Activated naive CD4-positive, alpha-beta T cell treated with anti-CD3 and anti-CD28 coated beads, Interleukin-2, amount 10 ng/mL, durations not matched to agents 7 days and 5 days (primary cell): ENCODE measurements around the gene RABL6.
"Not testable (repeated sequence)": the region's sequence is repeated elsewhere in the genome, so short reads cannot be mapped to it uniquely, and the experiment has no call there.

ENCODE experiments used
- CTCF ChIA-PET: fragments of 350-600 bp; sonication (Branson Sonifier 250); formaldehyde crosslinking; loops from one replicate; lab custom pipeline; 2021; ENCODE audit warnings: antibody characterized with exemption; lab: Charles Lee
- DNase-seq: peaks from one replicate; pipeline ENCODE4 v3.0.0-alpha.2; 2020
- H3K27ac Mint-ChIP-seq: one replicate; pipeline ENCODE4 v1.8.0; 2021; ENCODE audit warnings: mild to moderate bottlenecking, moderate library complexity, mixed read lengths
- H3K27me3 Mint-ChIP-seq: one replicate; pipeline ENCODE4 v1.8.0; 2021; ENCODE audit warnings: mild to moderate bottlenecking, mixed read lengths
- H3K36me3 Mint-ChIP-seq: one replicate; pipeline ENCODE4 v1.8.0; 2021; ENCODE audit warnings: mixed read lengths
- H3K4me1 Mint-ChIP-seq: one replicate; pipeline ENCODE4 v1.8.0; 2021; ENCODE audit warnings: mixed read lengths
- H3K4me3 Mint-ChIP-seq: one replicate; pipeline ENCODE4 v1.8.0; 2021; ENCODE audit warnings: mild to moderate bottlenecking, moderate library complexity, mixed read lengths
- H3K9me3 Mint-ChIP-seq: one replicate; pipeline ENCODE4 v1.8.0; 2021; ENCODE audit warnings: mixed read lengths

RABL6 gene

DNA sequence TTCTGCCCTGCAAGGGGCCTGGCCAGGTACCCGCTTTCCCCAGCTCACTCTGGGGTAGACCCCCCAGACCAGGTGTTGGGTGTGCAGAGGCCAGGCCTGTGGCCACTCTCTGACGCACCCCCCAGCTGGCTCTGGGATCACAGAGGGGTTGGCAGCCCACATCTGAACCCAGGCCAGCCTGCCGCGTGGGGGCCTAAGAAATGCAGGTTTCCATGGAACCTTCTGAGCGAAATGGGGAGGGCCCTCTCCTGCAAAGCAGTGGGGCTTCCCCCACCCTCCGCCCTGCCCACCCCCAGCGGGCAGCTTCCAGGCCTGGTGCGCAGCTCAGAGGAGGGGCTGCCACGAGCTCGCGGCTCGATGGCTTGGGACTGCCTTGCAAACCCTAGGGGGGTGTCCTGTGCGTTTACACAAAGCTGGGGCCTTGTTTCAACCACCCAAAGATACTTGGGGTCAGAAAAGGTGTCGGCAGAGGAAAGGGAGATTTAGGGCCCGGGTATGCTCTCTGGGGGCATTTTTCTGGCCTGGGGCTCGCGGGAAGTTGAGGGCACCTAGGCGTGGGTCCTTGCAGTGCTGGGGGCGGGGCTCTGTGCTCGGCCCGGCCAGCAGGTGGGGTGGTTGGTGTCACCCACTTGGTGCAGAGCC is 35.5 kb downstream of the RABL6 start:
- not testable (repeated sequence) for H3K36me3 Mint-ChIP-seq, DNase-seq, H3K27ac Mint-ChIP-seq, H3K9me3 Mint-ChIP-seq
- CTCF ChIA-PET, result interaction anchor here (0.9 to 2.4 kb wide), 15 partner anchors 8 to 225 kb away, joined by 3 to 15 read pairs (median 6); no protein-coding TSS in a partner anchor
- peak overlapping the region; percentile 54 for H3K4me3 Mint-ChIP-seq
- peaks cover 52% of the 10 kb centered on the region for H3K27me3 Mint-ChIP-seq
- peaks cover 27% of the 10 kb centered on the region for H3K4me1 Mint-ChIP-seq

DNA sequence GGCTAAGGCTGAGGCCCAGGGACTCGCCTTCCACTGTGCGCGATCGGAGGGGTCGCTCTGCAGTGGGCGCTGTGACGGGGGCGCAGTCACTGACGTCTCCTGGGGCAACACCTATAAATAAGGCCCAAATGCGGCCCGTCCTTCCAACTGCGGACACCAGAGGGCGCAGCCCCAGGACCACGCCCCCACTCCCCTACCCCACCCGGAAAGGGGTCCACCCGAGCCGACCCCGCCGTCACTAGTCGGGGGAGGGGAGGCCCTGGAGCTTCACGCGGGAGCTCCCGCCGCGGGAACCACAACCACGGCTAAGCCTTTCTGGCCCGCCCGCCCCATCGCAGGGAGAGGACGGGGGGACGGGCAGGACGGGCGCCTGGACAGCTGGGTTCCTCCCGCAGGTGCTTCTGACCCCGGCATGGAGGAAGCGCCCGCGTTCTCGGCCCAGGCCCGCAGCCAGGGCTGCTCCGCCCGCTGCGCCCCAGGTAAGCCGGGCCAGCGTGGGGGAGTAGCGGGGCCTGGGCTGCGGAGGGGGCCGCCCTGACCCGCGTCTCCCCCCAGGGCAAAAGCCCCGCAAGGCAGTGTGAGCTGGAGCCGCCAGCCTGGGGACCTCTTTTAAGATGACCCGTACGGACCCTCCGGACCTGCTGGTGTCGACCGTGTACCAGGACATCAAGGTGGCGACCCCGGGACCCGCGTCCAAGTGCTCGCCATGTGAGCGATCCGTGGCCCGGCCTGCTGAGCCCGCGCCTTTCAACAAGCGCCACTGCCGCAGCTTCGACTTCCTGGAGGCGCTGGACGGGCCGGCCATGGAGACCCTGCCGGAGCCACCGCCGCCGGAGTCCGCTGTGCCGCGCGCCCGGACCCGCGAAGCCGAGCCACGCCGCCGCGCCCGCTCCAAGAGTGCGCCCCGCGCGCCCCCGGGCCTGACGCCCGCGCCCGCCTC is 36.3 kb downstream of the RABL6 start:
- DNase-seq, result peak; percentile 73
- H3K36me3 Mint-ChIP-seq, H3K27ac Mint-ChIP-seq, H3K9me3 Mint-ChIP-seq: not testable (repeated sequence)
- Mint-ChIP-seq H3K4me3 (peak overlapping the region; percentile 54), H3K27me3 (peaks cover 59% of the 10 kb centered on the region), H3K4me1 (peaks cover 28% of the 10 kb centered on the region)
- CTCF ChIA-PET, result interaction anchor here (1.0 to 2.3 kb wide), 3 partner anchors 38 to 191 kb away, joined by 3 to 13 read pairs (median 6); no protein-coding TSS in a partner anchor

DNA sequence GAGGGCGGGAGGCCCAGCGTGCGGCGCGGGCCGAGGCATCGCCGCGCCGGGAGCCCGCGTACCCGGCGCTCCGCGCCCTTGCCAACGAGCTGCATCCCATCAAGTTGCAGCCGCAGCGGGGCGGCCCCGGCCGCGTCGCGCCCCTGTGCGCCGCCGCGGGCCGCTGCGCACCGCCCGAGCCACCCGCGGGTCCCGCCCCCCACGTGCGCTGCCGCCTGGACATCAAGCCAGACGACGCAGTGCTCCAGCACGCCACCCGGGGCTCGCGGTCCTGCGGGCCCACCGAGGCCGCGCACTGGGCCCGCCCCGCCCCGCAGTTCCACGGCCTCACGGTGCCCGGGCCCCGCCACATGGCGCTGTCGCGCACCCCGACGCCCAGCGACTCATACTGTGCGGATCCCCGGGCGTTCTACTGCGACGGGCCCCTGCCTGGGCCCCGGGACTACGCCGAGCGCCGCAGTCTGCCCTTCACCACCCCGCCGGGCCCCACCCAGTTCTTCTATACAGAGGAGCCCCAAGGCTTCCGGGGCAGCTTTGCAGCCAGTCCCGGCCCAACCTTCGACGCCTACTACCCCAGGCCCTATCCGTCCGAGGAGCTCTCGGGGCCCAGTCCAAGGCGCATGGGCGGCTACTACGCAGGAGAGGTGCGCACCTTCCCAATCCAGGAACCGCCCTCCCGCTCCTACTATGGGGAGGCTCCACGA is 37.2 kb downstream of the RABL6 start:
- Mint-ChIP-seq H3K4me1 (peaks cover 32% of the 10 kb centered on the region), H3K27me3 (peaks cover 63% of the 10 kb centered on the region), H3K9me3 (no peaks in the 10 kb centered on the region), H3K4me3 (no peak overlapping the region), H3K27ac (peak overlapping the region; percentile 55), H3K36me3 (peaks cover 10% of the 10 kb centered on the region)
- no peak for DNase-seq
- CTCF ChIA-PET, result interaction anchor here (1.0 kb wide), 1 partner anchor 99 kb away, joined by 3 read pairs; no protein-coding TSS in a partner anchor

DNA sequence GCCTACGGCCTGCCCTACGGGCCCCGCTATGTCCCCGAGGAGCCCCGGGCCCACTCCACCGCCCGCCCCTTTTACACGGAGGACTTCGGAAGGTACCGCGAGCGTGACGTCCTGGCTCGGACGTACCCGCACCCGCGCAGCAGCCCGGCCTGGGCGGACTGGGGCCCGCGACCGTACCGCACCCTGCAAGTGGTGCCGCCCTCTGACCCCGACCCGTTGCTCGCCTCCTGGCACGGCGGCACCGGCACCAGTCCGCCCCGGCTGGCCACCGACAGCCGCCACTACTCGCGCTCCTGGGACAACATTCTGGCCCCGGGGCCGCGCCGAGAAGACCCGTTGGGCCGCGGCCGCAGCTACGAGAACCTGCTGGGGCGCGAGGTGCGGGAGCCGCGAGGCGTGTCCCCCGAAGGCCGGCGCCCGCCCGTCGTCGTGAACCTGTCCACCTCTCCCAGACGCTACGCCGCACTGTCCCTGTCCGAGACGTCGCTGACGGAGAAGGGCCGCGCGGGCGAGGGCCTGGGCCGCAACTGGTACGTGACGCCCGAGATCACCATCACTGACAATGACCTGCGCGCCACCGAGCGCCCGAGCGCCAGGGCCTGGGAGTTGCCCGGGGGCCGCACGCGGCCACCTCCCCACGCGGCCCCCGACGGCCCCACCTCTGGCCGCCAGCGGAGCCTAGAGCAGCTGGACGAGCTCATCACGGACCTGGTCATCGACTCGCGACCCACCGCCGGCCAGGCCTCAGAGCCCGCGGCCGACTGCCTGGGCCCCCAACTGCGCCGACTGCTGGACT is 37.9 kb downstream of the RABL6 start:
- H3K4me1 Mint-ChIP-seq, result peaks cover 34% of the 10 kb centered on the region
- no peak overlapping the region for H3K4me3 Mint-ChIP-seq
- no peaks in the 10 kb centered on the region for H3K9me3 Mint-ChIP-seq
- peak overlapping the region; percentile 55 for H3K27ac Mint-ChIP-seq
- H3K36me3 Mint-ChIP-seq, result peaks cover 8% of the 10 kb centered on the region
- CTCF ChIA-PET, result no interaction called here
- no peak for DNase-seq
- H3K27me3 Mint-ChIP-seq, result peaks cover 63% of the 10 kb centered on the region

DNA sequence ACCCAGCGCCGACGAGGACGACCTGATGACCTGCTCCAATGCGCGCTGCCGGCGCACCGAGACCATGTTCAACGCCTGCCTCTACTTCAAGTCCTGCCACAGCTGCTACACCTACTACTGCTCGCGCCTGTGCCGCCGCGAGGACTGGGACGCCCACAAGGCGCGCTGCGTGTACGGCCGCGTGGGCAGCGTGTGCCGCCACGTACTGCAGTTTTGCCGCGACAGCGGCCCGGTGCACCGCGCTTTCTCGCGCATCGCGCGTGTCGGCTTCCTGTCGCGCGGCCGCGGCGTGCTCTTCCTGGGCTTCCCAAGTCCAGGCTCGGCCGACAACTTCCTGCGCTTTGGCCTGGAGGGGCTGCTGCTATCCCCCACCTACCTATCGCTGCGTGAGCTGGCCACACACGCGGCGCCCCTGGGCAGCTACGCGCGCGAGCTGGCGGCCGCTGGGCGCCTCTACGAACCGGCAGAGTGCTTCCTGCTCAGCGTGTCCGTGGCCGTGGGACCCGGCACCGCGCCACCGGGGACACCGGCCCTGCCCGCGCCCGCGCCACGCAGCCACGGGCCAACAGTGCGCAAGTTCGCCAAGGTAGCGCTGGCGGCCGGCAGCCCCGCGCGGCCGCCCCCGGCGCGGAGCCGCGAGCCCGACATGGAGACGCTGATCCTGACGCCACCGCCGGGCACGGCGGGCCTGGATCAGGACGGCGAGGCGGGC is 38.8 kb downstream of the RABL6 start:
- Mint-ChIP-seq H3K36me3 (peaks cover 8% of the 10 kb centered on the region), H3K4me3 (peak overlapping the region; percentile 56), H3K9me3 (no peaks in the 10 kb centered on the region), H3K27ac (peak overlapping the region; percentile 75), H3K27me3 (peaks cover 63% of the 10 kb centered on the region), H3K4me1 (peaks cover 31% of the 10 kb centered on the region)
- CTCF ChIA-PET, result interaction anchor here (1.4 kb wide), 1 partner anchor 37 kb away, joined by 4 read pairs; no protein-coding TSS in a partner anchor
- DNase-seq, result no peak

DNA sequence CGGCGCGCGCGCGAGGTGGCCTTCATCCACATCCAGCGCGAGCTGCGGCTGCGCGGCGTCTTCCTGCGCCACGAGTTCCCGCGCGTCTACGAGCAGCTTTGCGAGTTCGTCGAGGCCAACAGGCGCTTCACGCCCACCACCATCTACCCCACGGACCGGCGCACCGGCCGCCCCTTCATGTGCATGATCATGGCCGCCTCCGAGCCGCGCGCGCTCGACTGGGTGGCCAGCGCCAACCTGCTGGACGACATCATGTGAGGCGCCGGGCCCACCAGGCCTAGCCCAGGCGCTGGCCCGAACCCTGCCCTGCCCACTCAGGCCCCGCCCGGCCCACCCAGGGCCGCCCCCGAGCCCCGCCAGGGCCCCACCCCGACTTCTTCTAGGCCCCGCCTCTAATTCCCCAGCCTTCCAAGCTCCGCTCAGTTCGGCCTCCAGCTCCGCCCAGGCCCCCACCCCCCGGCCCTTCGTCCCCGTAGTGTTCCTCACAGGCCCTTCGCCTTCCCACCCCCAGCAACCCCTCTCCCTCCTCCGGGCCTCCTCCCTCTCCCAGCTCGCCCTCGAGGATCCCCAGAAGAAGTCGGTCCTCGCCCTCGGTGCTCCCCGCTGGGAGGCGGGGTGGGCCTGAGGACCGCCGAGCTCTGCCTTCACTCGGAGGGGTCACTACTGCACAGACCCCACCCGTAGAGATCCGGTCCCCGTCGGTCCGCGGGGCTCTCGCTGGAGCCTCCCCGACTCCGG is 39.5 kb downstream of the RABL6 start:
- CTCF ChIA-PET, result interaction anchor here (0.5 to 1.6 kb wide), 4 partner anchors 27 to 182 kb away, joined by 3 to 4 read pairs (median 3); no protein-coding TSS in a partner anchor
- H3K9me3 Mint-ChIP-seq, result no peaks in the 10 kb centered on the region
- DNase-seq, result peak; percentile 34
- peak overlapping the region; percentile 90 for H3K4me3 Mint-ChIP-seq
- peaks cover 8% of the 10 kb centered on the region for H3K36me3 Mint-ChIP-seq
- H3K27ac Mint-ChIP-seq, result peak overlapping the region; percentile 64
- H3K4me1 Mint-ChIP-seq, result peaks cover 29% of the 10 kb centered on the region
- peaks cover 61% of the 10 kb centered on the region for H3K27me3 Mint-ChIP-seq

DNA sequence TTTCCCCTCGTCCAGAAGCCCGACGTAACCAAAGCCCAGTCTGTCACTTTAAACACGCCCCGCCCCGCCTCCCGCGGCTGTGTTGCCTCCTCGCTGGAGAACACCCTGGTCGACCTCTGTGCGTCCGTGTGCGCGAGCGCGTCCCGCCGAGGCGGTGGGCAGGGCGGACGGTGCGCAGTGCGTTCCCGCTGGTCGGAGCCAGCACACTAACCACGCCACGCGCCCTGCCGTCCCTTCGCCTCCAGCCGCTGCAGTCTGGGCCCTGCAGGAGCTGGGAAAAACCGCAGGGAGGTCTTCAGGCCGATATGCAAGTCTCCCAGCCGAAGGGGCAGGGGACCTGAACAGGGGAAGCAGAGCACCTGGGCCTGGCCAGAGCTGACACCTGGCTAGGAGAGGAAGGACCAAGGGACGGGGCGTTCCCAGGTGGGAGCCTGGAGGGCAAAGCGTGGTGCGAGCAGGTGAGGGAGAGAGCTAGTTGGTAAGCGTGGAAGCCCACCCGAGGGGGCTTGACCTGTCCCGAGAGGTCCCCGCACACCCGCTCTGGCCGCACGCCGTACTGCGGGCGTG is 40.2 kb downstream of the RABL6 start:
- Mint-ChIP-seq H3K27ac (peak overlapping the region; percentile 64), H3K4me1 (peaks cover 26% of the 10 kb centered on the region), H3K9me3 (no peaks in the 10 kb centered on the region), H3K36me3 (peaks cover 8% of the 10 kb centered on the region), H3K4me3 (peak overlapping the region; percentile 90), H3K27me3 (peaks cover 59% of the 10 kb centered on the region)
- CTCF ChIA-PET, result interaction anchor here (0.5 to 1.6 kb wide), 4 partner anchors 27 to 187 kb away, joined by 3 to 5 read pairs (median 4); no protein-coding TSS in a partner anchor
- DNase-seq, result peak; percentile 90

DNA sequence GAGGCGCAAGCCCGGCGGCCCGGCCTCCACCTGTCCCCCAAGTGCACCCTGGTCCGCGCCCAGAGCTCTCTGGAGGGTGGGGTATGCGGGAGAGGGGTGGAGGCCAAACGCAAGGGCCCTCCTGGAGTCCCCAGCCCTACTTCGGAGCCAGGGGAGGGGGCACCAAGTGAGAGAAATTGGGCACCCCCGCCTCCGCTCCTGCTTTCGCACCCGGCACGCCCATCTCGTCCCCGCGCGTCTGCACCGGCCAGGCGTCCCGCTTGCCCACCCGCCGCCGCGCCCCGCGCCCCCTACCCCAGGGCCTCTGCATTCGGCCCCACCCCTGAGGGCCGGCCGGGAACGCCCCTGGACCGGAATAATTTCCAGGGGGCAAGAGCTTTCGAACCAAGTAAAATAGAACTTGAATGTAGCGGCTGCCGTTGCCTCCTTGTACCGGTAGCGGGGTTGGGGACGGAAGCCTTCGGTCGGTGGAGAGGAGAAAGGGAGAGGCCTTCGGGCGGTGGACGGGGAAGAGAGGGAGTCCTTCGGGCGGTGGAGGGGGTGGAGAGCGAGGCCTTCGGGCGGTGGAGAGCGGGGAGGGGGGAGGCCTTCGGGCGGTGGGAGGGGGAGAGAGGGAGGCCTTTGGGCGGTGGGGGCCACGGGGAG is 40.8 kb downstream of the RABL6 start:
- H3K36me3 Mint-ChIP-seq, result peaks cover 8% of the 10 kb centered on the region
- H3K4me3 Mint-ChIP-seq, result peak overlapping the region; percentile 90
- peaks cover 56% of the 10 kb centered on the region for H3K27me3 Mint-ChIP-seq
- DNase-seq, result peak; percentile 66
- CTCF ChIA-PET, result interaction anchor here (1.1 to 1.6 kb wide), 2 partner anchors 181 to 186 kb away, joined by 3 to 5 read pairs; no protein-coding TSS in a partner anchor
- H3K27ac Mint-ChIP-seq, result peak overlapping the region; percentile 88
- peaks cover 24% of the 10 kb centered on the region for H3K4me1 Mint-ChIP-seq
- no peaks in the 10 kb centered on the region for H3K9me3 Mint-ChIP-seq

DNA sequence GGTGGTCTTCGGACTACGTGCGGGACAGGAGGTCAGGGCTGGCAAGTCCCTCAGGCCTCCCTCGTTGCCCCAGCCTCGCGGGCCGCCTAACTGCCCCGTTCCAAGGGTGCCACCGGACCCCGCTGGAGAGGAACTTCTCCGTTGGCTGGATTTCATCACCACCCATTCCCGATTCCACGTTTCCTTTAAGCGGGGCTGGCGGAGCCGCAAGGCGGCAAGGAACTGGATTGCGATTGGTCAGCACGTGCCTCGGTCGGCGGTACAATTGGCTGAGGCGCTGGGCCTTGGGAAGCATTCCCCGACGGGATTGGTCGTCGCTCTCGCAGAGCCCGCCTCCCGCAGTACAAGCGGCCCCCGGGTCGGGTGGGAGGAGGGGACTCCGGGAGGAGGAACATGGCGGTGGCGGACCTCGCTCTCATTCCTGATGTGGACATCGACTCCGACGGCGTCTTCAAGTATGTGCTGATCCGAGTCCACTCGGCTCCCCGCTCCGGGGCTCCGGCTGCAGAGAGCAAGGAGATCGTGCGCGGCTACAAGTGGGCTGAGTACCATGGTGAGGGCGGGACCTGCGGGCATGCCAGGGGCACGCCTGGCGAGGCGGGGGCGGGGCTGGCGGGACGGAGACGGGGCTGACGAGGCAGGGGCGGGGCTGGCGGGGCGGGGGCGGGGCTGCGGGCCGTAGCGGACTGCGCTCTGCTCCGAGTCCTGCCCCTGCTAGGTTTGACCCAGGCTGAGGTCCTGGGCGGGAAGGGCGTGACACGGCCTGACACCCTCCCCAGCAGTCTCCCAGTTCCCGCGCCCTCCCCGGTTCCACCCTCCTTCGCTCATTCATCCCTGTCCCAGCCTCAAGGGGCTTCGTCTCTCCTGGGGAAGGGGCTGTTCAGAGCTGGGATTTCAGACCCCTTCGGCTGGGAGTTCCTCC is 41.6 kb downstream of the RABL6 start, which contains the start of gene PHPT1:
Gene PHPT1 (plus strand): TSS at position 372 of the 922 bp plus-strand sequence. CDS start 22 bp downstream, at position 394.
- Mint-ChIP-seq H3K9me3 (no peaks in the 10 kb centered on the region), H3K4me3 (peak within 1 kb of the TSS; percentile 90), H3K36me3 (peaks cover 8% of the 10 kb centered on the region), H3K27me3 (peaks cover 48% of the 10 kb centered on the region), H3K4me1 (peaks cover 22% of the 10 kb centered on the region), H3K27ac (peak within 1 kb of the TSS; percentile 88)
- DNase-seq, result peak; percentile 98
- CTCF ChIA-PET, result interaction anchor here (1.1 to 1.6 kb wide), 2 partner anchors 180 to 186 kb away, joined by 3 to 5 read pairs; no protein-coding TSS in a partner anchor

DNA sequence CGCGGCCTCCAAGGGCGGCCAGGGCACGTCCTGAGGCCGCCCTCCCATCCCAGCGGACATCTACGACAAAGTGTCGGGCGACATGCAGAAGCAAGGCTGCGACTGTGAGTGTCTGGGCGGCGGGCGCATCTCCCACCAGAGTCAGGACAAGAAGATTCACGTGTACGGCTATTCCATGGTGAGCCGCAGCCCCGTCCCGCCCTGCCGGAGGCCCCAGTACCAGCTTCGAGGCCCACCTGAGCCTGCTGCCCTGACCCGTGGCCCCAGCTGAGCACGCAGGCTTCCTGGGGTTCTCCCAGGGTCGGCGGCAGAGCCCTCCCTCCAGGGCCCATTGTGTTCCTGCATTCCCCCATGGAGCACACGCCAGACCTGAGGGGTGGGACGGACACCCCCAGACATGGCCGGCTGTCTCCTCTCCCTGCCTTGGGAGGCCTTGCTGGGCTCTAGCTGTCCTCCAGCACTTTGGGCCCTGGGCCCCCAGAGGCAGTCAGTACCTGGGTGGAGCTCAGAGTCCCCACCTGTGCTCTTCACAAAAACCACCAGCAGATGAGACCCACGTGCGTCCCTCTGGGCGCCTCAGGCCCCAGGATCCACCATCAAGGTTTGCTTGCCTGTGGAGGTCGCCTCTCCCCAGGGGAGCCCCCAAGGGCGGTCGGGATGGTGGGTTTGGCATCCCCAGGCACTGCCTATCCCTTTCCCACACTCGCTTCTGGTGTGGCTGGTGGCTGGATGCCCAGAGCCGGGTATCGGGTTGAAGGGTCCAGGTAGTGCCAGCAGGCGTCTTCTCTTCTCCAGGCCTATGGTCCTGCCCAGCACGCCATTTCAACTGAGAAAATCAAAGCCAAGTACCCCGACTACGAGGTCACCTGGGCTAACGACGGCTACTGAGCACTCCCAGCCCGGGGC is 42.5 kb downstream of the RABL6 start:
- Mint-ChIP-seq H3K4me1 (peaks cover 22% of the 10 kb centered on the region), H3K9me3 (no peaks in the 10 kb centered on the region), H3K27me3 (peaks cover 42% of the 10 kb centered on the region), H3K4me3 (peak overlapping the region; percentile 90), H3K36me3 (peaks cover 6% of the 10 kb centered on the region), H3K27ac (peak overlapping the region; percentile 64)
- DNase-seq, result no peak
- CTCF ChIA-PET, result no interaction called here
